Vagina (tissue), 2 donors: ENCODE results near the gene IL6ST.
"Not testable (repeated sequence)": the region's sequence is repeated elsewhere in the genome, so short reads cannot be mapped to it uniquely, and the experiment has no call there.

ENCODE experiments used
- POLR2A ChIP-seq, 2 donors: fragments of 450-650 bp; IDR thresholded peaks; one replicate each; pipeline ENCODE4 v1.6.1; 2017; ENCODE audit warnings: antibody characterized with exemption in 2 of 2, mild to moderate bottlenecking in 2 of 2, moderate library complexity in 2 of 2
- TF ChIP-seq, protein P1 (sequence below), 3 experiments: fragments of 450-650 bp in 2 of 3; fragments of 200-600 bp in 1 of 3; sonication (generic) in 1 of 3; IDR thresholded peaks; one replicate each; pipeline ENCODE4 v1.5.1; 2017 to 2019; ENCODE audit warnings: antibody characterized with exemption in 3 of 3, mild to moderate bottlenecking in 2 of 3, moderate library complexity in 2 of 3

DNA sequence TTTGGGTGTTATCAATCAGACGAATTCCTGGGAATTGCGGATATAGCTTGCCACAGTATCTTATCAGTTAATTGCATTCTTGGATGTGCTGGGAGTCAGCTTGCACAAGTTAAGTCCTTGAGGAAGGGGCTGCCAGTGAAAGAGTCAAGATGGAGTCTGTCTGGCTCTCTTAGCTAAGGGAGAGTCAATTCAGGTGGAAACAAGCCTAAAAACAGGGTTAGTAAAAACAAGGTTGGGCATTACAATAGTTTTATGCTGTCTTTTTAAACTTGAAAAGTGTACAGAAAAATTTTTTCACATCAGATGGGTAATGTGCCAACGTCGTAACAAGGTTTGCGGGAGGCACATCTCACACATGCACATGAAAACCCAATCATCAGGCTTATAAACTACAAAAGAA, 5.5 kb upstream of the IL6ST start:
- TF ChIP-seq, protein P1, sequence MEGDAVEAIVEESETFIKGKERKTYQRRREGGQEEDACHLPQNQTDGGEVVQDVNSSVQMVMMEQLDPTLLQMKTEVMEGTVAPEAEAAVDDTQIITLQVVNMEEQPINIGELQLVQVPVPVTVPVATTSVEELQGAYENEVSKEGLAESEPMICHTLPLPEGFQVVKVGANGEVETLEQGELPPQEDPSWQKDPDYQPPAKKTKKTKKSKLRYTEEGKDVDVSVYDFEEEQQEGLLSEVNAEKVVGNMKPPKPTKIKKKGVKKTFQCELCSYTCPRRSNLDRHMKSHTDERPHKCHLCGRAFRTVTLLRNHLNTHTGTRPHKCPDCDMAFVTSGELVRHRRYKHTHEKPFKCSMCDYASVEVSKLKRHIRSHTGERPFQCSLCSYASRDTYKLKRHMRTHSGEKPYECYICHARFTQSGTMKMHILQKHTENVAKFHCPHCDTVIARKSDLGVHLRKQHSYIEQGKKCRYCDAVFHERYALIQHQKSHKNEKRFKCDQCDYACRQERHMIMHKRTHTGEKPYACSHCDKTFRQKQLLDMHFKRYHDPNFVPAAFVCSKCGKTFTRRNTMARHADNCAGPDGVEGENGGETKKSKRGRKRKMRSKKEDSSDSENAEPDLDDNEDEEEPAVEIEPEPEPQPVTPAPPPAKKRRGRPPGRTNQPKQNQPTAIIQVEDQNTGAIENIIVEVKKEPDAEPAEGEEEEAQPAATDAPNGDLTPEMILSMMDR (IDR thresholded peaks at IDR 0.05) = not testable (repeated sequence)
- not testable (repeated sequence) for TF ChIP-seq POLR2A (IDR thresholded peaks at IDR 0.05)
